ENCODE measurements around the gene TM7SF2. TPM values are rescaled to one million over a fixed set of nuclear protein-coding genes. Genes with fewer than 3 reads are reported as not detected.
A peak's percentile ranks its signal among the peaks of the same experiment; 100 is the strongest.

Gene TM7SF2
- total RNA-seq, 1 experiment from 2014 or later: 63.8 TPM

DNA sequence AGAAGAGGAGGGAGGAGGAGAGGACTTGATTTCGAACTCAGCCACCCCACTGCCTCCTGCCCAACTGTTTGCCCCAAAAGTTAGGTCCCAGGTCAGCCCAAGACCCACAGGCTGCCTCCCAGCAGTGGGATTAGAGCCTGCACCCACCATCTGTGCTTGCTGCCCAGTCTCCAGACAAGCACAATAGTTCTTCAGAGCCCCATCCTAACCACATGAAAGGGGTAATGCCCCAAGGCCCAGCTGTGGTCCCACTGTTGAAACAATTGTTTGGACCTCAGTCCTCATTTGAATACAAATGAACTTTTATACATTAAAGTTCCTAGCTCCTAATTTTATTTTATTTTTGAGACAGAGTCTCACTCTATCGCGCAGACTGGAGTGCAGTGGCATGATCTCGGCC lies 21.0 kb upstream of the TM7SF2 start:
- CTCF ChIA-PET: interaction anchor here (0.6 to 2.7 kb wide), 4 partner anchors 20 to 242 kb away, joined by 6 to 11 read pairs (median 7); partner anchors contain the start of gene ARL2
- TF ChIP-seq PRRX2 (CRISPR knock-in tag; IDR thresholded peaks at IDR 0.05): no peak
- TF ChIP-seq, protein P1, sequence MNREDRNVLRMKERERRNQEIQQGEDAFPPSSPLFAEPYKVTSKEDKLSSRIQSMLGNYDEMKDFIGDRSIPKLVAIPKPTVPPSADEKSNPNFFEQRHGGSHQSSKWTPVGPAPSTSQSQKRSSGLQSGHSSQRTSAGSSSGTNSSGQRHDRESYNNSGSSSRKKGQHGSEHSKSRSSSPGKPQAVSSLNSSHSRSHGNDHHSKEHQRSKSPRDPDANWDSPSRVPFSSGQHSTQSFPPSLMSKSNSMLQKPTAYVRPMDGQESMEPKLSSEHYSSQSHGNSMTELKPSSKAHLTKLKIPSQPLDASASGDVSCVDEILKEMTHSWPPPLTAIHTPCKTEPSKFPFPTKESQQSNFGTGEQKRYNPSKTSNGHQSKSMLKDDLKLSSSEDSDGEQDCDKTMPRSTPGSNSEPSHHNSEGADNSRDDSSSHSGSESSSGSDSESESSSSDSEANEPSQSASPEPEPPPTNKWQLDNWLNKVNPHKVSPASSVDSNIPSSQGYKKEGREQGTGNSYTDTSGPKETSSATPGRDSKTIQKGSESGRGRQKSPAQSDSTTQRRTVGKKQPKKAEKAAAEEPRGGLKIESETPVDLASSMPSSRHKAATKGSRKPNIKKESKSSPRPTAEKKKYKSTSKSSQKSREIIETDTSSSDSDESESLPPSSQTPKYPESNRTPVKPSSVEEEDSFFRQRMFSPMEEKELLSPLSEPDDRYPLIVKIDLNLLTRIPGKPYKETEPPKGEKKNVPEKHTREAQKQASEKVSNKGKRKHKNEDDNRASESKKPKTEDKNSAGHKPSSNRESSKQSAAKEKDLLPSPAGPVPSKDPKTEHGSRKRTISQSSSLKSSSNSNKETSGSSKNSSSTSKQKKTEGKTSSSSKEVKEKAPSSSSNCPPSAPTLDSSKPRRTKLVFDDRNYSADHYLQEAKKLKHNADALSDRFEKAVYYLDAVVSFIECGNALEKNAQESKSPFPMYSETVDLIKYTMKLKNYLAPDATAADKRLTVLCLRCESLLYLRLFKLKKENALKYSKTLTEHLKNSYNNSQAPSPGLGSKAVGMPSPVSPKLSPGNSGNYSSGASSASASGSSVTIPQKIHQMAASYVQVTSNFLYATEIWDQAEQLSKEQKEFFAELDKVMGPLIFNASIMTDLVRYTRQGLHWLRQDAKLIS (CRISPR knock-in tag; IDR thresholded peaks at IDR 0.05; ENCODE audit: borderline replicate concordance): no peak
- no peak for TF ChIP-seq MXD4 (CRISPR knock-in tag; IDR thresholded peaks at IDR 0.05; ENCODE audit: borderline replicate concordance)
- TF ChIP-seq HMGA2 (CRISPR knock-in tag; IDR thresholded peaks at IDR 0.05): no peak
- no peak for TF ChIP-seq TCF7 (CRISPR knock-in tag; IDR thresholded peaks at IDR 0.05; ENCODE audit: low read depth)
- TF ChIP-seq, protein P2, sequence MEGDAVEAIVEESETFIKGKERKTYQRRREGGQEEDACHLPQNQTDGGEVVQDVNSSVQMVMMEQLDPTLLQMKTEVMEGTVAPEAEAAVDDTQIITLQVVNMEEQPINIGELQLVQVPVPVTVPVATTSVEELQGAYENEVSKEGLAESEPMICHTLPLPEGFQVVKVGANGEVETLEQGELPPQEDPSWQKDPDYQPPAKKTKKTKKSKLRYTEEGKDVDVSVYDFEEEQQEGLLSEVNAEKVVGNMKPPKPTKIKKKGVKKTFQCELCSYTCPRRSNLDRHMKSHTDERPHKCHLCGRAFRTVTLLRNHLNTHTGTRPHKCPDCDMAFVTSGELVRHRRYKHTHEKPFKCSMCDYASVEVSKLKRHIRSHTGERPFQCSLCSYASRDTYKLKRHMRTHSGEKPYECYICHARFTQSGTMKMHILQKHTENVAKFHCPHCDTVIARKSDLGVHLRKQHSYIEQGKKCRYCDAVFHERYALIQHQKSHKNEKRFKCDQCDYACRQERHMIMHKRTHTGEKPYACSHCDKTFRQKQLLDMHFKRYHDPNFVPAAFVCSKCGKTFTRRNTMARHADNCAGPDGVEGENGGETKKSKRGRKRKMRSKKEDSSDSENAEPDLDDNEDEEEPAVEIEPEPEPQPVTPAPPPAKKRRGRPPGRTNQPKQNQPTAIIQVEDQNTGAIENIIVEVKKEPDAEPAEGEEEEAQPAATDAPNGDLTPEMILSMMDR (IDR thresholded peaks at IDR 0.05): no peak
- no peak for TF ChIP-seq TEAD1 (CRISPR knock-in tag; IDR thresholded peaks at IDR 0.05)
- no peak for TF ChIP-seq CREB1 (CRISPR knock-in tag; IDR thresholded peaks at IDR 0.05)
- no peak for TF ChIP-seq FOXJ3 (CRISPR knock-in tag; IDR thresholded peaks at IDR 0.05; ENCODE audit: borderline replicate concordance)
- no peak for TF ChIP-seq SMAD3 (CRISPR knock-in tag; IDR thresholded peaks at IDR 0.05; ENCODE audit: borderline replicate concordance)
- TF ChIP-seq ZNF232 (CRISPR knock-in tag; IDR thresholded peaks at IDR 0.05): no peak
- TF ChIP-seq ZNF671 (CRISPR knock-in tag; IDR thresholded peaks at IDR 0.05): no peak
- TF ChIP-seq, protein P3, sequence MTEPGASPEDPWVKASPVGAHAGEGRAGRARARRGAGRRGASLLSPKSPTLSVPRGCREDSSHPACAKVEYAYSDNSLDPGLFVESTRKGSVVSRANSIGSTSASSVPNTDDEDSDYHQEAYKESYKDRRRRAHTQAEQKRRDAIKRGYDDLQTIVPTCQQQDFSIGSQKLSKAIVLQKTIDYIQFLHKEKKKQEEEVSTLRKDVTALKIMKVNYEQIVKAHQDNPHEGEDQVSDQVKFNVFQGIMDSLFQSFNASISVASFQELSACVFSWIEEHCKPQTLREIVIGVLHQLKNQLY (CRISPR knock-in tag; IDR thresholded peaks at IDR 0.05): no peak
- TF ChIP-seq ESRRA (CRISPR knock-in tag; IDR thresholded peaks at IDR 0.05; ENCODE audit: borderline replicate concordance): no peak
- no peak for TF ChIP-seq ZBTB21 (CRISPR knock-in tag; IDR thresholded peaks at IDR 0.05; ENCODE audit: borderline replicate concordance)
- TF ChIP-seq ETV6 (CRISPR knock-in tag; IDR thresholded peaks at IDR 0.05): no peak
- Mint-ChIP-seq H3K9me3 (no peaks in the 10 kb centered on the region), H3K27ac (no peak overlapping the region), H3K4me3 (no peak overlapping the region), H3K27me3 (ENCODE audit: low read depth) (no peaks in the 10 kb centered on the region), H3K36me3 (peaks cover 2% of the 10 kb centered on the region), H3K4me1 (peaks cover under 1% of the 10 kb centered on the region)
- POLR2A ChIA-PET: no interaction called here
- no peak for ATAC-seq
- no peak for DNase-seq (ENCODE audit: low spot score)

DNA sequence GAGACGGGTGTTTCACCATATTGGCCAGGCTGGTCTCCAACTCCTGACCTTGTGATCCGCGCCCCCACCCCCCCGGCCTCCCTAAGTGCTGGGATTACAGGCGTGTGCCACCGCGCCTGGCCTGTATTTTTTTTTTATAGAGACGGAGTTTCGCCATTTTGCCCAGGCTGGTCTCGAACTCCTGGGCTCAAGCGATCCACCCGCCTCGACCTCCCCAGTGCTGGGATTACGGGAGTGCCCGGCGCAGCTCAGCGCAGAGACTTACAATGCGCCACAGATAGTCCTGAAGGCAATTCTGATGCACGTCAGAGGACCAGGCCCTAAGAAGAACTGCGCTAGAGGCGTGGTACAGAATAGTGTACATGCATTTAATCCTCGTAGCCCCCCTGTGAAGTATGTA lies 16.2 kb upstream of the TM7SF2 start:
- DNase-seq (ENCODE audit: low spot score) (no peak), ATAC-seq (no peak)
- POLR2A ChIA-PET: interaction anchor here (0.7 to 1.6 kb wide), 2 partner anchors 17 to 21 kb away, joined by 3 to 5 read pairs; partner anchors contain the start of gene ZNHIT2
- Mint-ChIP-seq H3K9me3 (no peaks in the 10 kb centered on the region), H3K27ac (peak overlapping the region; percentile 99), H3K4me1 (peaks cover 6% of the 10 kb centered on the region), H3K36me3 (peaks cover 8% of the 10 kb centered on the region), H3K27me3 (ENCODE audit: low read depth) (no peaks in the 10 kb centered on the region), H3K4me3 (peak overlapping the region; percentile 90)
- no peak for TF ChIP-seq SP1 (CRISPR knock-in tag; conservative IDR thresholded peaks at IDR 0.05)
- TF ChIP-seq, protein P4, sequence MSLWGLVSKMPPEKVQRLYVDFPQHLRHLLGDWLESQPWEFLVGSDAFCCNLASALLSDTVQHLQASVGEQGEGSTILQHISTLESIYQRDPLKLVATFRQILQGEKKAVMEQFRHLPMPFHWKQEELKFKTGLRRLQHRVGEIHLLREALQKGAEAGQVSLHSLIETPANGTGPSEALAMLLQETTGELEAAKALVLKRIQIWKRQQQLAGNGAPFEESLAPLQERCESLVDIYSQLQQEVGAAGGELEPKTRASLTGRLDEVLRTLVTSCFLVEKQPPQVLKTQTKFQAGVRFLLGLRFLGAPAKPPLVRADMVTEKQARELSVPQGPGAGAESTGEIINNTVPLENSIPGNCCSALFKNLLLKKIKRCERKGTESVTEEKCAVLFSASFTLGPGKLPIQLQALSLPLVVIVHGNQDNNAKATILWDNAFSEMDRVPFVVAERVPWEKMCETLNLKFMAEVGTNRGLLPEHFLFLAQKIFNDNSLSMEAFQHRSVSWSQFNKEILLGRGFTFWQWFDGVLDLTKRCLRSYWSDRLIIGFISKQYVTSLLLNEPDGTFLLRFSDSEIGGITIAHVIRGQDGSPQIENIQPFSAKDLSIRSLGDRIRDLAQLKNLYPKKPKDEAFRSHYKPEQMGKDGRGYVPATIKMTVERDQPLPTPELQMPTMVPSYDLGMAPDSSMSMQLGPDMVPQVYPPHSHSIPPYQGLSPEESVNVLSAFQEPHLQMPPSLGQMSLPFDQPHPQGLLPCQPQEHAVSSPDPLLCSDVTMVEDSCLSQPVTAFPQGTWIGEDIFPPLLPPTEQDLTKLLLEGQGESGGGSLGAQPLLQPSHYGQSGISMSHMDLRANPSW (CRISPR knock-in tag; conservative IDR thresholded peaks at IDR 0.05; ENCODE audit: low read depth): no peak
- TF ChIP-seq, protein P5, sequence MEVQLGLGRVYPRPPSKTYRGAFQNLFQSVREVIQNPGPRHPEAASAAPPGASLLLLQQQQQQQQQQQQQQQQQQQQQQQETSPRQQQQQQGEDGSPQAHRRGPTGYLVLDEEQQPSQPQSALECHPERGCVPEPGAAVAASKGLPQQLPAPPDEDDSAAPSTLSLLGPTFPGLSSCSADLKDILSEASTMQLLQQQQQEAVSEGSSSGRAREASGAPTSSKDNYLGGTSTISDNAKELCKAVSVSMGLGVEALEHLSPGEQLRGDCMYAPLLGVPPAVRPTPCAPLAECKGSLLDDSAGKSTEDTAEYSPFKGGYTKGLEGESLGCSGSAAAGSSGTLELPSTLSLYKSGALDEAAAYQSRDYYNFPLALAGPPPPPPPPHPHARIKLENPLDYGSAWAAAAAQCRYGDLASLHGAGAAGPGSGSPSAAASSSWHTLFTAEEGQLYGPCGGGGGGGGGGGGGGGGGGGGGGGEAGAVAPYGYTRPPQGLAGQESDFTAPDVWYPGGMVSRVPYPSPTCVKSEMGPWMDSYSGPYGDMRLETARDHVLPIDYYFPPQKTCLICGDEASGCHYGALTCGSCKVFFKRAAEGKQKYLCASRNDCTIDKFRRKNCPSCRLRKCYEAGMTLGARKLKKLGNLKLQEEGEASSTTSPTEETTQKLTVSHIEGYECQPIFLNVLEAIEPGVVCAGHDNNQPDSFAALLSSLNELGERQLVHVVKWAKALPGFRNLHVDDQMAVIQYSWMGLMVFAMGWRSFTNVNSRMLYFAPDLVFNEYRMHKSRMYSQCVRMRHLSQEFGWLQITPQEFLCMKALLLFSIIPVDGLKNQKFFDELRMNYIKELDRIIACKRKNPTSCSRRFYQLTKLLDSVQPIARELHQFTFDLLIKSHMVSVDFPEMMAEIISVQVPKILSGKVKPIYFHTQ (CRISPR knock-in tag; IDR thresholded peaks at IDR 0.05): no peak
- CTCF ChIA-PET: interaction anchor here (1.6 to 9.9 kb wide), 3 partner anchors 16 to 109 kb away, joined by 3 to 104 read pairs (median 3); partner anchors contain the start of genes TM7SF2 and ZNHIT2
